MM.1S (cell line): Measurements from ENCODE around the gene USP50.
"Not testable (repeated sequence)": the region's sequence is repeated elsewhere in the genome, so short reads cannot be mapped to it uniquely, and the experiment has no call there.

Experiments
- DNase-seq: peaks from one replicate; pipeline ENCODE4 v3.0.0-alpha.2; 2015
- H2AFZ ChIP-seq: fragments of 300-600 bp; sonication (generic); 2 replicates; pipeline ENCODE4 v1.6.0; 2016; ENCODE audit warnings: antibody characterized with exemption, low read length
- H3F3A ChIP-seq: fragments of 300-600 bp; sonication (generic); 2 replicates; pipeline ENCODE4 v1.6.1; 2016; ENCODE audit warnings: mild to moderate bottlenecking, antibody characterized with exemption, low read length, moderate library complexity, mixed read lengths; ENCODE audit not compliant: insufficient read depth
- H3K27ac ChIP-seq: fragments of 300-600 bp; sonication (generic); 2 replicates; pipeline ENCODE4 v1.5.1; 2016; ENCODE audit warnings: mild to moderate bottlenecking, low read length
- H3K27me3 ChIP-seq: fragments of 300-600 bp; sonication (generic); replicated peaks from 2 replicates; pipeline ENCODE4 v1.6.0; 2016; ENCODE audit warnings: low read length; ENCODE audit not compliant: insufficient read depth
- H3K36me3 ChIP-seq: fragments of 300-600 bp; sonication (generic); replicated peaks from 2 replicates; pipeline ENCODE4 v1.6.1; 2016; ENCODE audit warnings: mild to moderate bottlenecking, low read length, mixed read lengths; ENCODE audit not compliant: insufficient read depth
- H3K4me1 ChIP-seq: fragments of 300-600 bp; sonication (generic); 2 replicates; pipeline ENCODE4 v1.6.1; 2016; ENCODE audit warnings: low read length, mixed read lengths
- H3K4me2 ChIP-seq: fragments of 300-600 bp; sonication (generic); 2 replicates; pipeline ENCODE4 v1.6.0; 2016; ENCODE audit warnings: low read depth, low read length
- H3K4me3 ChIP-seq: fragments of 300-600 bp; sonication (generic); 2 replicates; pipeline ENCODE4 v1.5.1; 2016; ENCODE audit warnings: low read length, mixed read lengths
- H3K79me2 ChIP-seq: fragments of 300-600 bp; sonication (generic); 2 replicates; pipeline ENCODE4 v1.6.1; 2016; ENCODE audit warnings: mixed run types, low read length, mixed read lengths
- H3K9ac ChIP-seq: fragments of 300-600 bp; sonication (generic); 2 replicates; pipeline ENCODE4 v1.6.1; 2016; ENCODE audit warnings: low read length, mixed read lengths
- H3K9me2 ChIP-seq: fragments of 300-600 bp; sonication (generic); replicated peaks from 2 replicates; pipeline ENCODE4 v1.6.1; 2016; ENCODE audit warnings: mild to moderate bottlenecking, low read length, mixed read lengths; ENCODE audit not compliant: insufficient read depth
- H3K9me3 ChIP-seq: fragments of 300-600 bp; sonication (generic); replicated peaks from 2 replicates; pipeline ENCODE4 v1.6.1; 2016; ENCODE audit warnings: mild to moderate bottlenecking, low read length, mixed read lengths; ENCODE audit not compliant: insufficient read depth
- H4K20me1 ChIP-seq: fragments of 300-600 bp; sonication (generic); 2 replicates; pipeline ENCODE4 v1.6.1; 2016; ENCODE audit warnings: mild to moderate bottlenecking, low read length, moderate library complexity, mixed read lengths; ENCODE audit not compliant: insufficient read depth
- EZH2 ChIP-seq: fragments of 300-600 bp; sonication (generic); optimal IDR thresholded peaks from 2 replicates; pipeline ENCODE3; 2017; ENCODE audit warnings: low read depth, mild to moderate bottlenecking, antibody characterized with exemption, low read length, mixed read lengths
- EZH2phosphoT487 ChIP-seq: fragments of 300-600 bp; sonication (generic); IDR thresholded peaks from 2 replicates; pipeline ENCODE4 v1.6.1; 2018; ENCODE audit warnings: antibody characterized with exemption, low read length
- TF ChIP-seq, protein P1 (sequence below): fragments of 300-600 bp; sonication (generic); IDR thresholded peaks from 2 replicates; pipeline ENCODE4 v1.5.1; 2016; ENCODE audit warnings: antibody characterized with exemption, low read length, mixed read lengths

The USP50 gene

DNA sequence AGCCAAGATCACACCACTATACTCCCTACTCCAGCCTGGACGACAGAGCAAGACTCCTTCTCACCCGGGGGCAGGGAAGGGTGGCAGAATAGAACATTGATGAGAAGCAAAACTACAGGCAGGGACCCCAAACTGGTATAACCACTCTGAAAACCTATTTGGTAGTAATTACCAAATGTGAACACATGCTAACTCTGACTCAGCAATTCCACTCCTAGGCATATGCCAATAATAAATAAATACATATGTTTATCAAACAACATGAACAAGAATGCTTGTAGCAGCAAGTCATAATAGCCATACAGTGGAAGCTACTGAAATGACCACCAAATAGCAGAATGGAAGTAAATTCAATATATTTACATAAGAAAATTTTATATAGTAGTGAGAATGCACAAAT is 31.0 kb upstream of the USP50 start:
- no peaks in the 10 kb centered on the region for H3K4me1 ChIP-seq

DNA sequence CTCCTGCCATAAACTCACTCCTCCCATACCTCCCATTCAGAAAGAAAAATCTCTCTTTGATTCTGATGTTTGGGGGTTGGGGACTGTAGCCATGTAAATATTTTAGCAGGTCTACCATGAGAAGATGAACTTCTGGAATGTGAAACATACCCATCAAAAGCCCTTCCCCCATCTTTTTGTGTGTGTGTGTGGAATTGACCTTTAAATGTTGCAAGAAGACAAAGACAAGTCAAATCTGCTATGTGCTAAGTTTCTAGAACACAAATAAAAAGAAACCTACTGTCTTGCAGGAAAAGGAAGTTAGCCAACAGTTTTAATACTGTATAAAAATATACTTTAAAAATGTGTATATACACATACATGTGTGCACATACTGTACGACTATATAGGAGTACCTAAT is 29.7 kb upstream of the USP50 start:
- Histone ChIP-seq H2AFZ (no peak overlapping the region), H3K4me3 (no peak overlapping the region), H3K9me3 (no peaks in the 10 kb centered on the region), H3K36me3 (peaks cover 7% of the 10 kb centered on the region; the same call in 1 of the 2 replicates), H3F3A (no peaks in the 10 kb centered on the region), H4K20me1 (no peaks in the 10 kb centered on the region; the same call in 1 of the 2 replicates), H3K79me2 (no peaks in the 10 kb centered on the region), H3K9ac (no peak overlapping the region), H3K9me2 (no peaks in the 10 kb centered on the region), H3K4me2 (no peak overlapping the region), H3K27ac (no peak overlapping the region), H3K27me3 (no peaks in the 10 kb centered on the region), H3K4me1 (no peaks in the 10 kb centered on the region)
- no peak for TF ChIP-seq EZH2
- no peak for TF ChIP-seq EZH2phosphoT487
- TF ChIP-seq, protein P1, sequence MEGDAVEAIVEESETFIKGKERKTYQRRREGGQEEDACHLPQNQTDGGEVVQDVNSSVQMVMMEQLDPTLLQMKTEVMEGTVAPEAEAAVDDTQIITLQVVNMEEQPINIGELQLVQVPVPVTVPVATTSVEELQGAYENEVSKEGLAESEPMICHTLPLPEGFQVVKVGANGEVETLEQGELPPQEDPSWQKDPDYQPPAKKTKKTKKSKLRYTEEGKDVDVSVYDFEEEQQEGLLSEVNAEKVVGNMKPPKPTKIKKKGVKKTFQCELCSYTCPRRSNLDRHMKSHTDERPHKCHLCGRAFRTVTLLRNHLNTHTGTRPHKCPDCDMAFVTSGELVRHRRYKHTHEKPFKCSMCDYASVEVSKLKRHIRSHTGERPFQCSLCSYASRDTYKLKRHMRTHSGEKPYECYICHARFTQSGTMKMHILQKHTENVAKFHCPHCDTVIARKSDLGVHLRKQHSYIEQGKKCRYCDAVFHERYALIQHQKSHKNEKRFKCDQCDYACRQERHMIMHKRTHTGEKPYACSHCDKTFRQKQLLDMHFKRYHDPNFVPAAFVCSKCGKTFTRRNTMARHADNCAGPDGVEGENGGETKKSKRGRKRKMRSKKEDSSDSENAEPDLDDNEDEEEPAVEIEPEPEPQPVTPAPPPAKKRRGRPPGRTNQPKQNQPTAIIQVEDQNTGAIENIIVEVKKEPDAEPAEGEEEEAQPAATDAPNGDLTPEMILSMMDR, result no peak
- no peak for DNase-seq

More for the DNA sequence above, 31.0 kb upstream of the USP50 start:
- H3F3A ChIP-seq, result no peaks in the 10 kb centered on the region
- no peak for TF ChIP-seq EZH2
- TF ChIP-seq EZH2phosphoT487, result no peak
- TF ChIP-seq, protein P1, result no peak
- H3K79me2 ChIP-seq, result no peaks in the 10 kb centered on the region
- no peak overlapping the region for H3K27ac ChIP-seq
- no peak for DNase-seq
- H3K9me2 ChIP-seq, result no peaks in the 10 kb centered on the region
- no peaks in the 10 kb centered on the region; the same call in 1 of the 2 replicates for H4K20me1 ChIP-seq
- H2AFZ ChIP-seq, result no peak overlapping the region
- H3K4me2 ChIP-seq, result no peak overlapping the region
- H3K9me3 ChIP-seq, result no peaks in the 10 kb centered on the region
- peaks cover 7% of the 10 kb centered on the region; the same call in 1 of the 2 replicates for H3K36me3 ChIP-seq
- no peaks in the 10 kb centered on the region for H3K27me3 ChIP-seq
- H3K9ac ChIP-seq, result no peak overlapping the region
- no peak overlapping the region for H3K4me3 ChIP-seq

DNA sequence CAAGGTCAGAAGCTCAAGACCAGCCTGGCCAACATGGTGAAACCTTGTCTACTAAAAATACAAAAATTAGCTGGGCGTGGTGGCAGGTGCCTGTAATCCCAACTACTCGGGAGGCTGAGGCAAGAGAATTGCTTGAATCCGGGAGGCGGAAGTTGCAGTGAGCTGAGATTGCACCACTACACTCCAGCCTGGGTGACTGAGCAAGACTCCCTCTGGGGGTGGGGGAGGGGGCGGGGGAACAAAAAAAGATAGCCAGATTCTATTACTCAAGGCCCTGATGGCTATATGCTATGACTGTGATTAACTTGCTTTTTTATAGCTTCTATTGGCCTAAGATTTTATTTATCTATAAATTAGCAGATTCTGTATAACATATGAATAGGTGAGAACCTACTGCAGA is 27.4 kb upstream of the USP50 start:
- not testable (repeated sequence) for H3K27ac ChIP-seq, H3F3A ChIP-seq, H3K79me2 ChIP-seq, H2AFZ ChIP-seq, H3K4me3 ChIP-seq, H3K4me2 ChIP-seq, H3K9me3 ChIP-seq, H3K9ac ChIP-seq, H3K36me3 ChIP-seq, H3K9me2 ChIP-seq, H3K4me1 ChIP-seq, H3K27me3 ChIP-seq, DNase-seq, H4K20me1 ChIP-seq

DNA sequence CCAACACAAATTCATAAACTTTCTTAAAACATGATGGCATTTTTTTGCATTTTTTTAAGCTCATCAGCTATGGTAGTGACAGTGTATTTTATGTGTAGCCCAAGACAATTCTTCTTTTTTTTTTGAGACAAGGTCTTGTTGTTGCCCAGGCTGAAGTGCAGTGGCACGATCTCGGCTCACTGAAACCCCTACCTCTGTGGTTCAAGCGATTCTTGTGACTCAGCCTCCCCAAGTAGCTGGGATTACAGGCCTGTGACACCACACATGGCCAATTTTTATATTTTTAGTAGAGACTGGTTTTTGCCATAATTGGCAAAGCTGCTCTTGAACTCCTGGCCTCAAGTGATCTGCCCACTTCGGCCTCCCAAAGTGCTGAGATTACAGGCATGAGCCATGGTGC is 17.3 kb upstream of the USP50 start:
- Histone ChIP-seq H3F3A (no peaks in the 10 kb centered on the region), H3K4me3 (no peak overlapping the region), H3K36me3 (no peaks in the 10 kb centered on the region), H3K4me2 (no peak overlapping the region), H3K27me3 (no peaks in the 10 kb centered on the region), H2AFZ (no peak overlapping the region), H3K79me2 (no peaks in the 10 kb centered on the region), H3K9ac (no peak overlapping the region), H3K4me1 (no peaks in the 10 kb centered on the region), H3K9me3 (no peaks in the 10 kb centered on the region), H3K9me2 (no peaks in the 10 kb centered on the region), H3K27ac (no peak overlapping the region), H4K20me1 (no peaks in the 10 kb centered on the region)
- no peak for DNase-seq
- TF ChIP-seq, protein P1, result no peak
- TF ChIP-seq EZH2, result no peak
- no peak for TF ChIP-seq EZH2phosphoT487
